ENCODE measurements around the gene TMEM164. TPM values are rescaled to one million over a fixed set of nuclear protein-coding genes. Genes with fewer than 3 reads are reported as not detected.
A peak's percentile ranks its signal among the peaks of the same experiment; 100 is the strongest.

Gene TMEM164
- total RNA-seq, 1 donor from 2014 or later: 17.6 TPM

DNA sequence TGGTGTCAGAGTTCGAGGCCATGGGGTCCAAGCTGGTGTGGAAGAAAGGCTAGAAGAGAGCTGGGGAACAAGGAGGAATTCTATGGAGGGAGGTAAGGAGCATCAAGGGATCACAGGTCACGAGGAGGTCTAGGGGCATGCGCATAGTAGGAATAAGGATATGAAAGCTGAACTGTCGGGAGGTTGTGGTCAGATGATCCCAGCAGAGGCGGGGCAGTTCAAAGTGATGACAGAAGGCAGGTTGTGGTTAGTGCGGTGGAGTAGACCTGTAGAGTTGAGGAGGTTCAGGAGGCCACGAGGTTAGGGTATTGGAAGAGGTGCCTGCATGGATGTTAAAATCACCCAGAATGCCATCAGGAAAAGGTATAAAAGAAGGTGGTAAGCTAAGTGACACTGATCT is 156.3 kb downstream of the TMEM164 start:
- peaks cover 6% of the 10 kb centered on the region for H3K4me1 ChIP-seq (ENCODE audit: insufficient read depth, low read length)
- no peaks in the 10 kb centered on the region for H3K79me2 ChIP-seq (ENCODE audit: insufficient read depth, low read length)
- DNase-seq (ENCODE audit: low read depth): no peak
- H3K36me3 ChIP-seq (ENCODE audit: insufficient read depth, low read length): no peaks in the 10 kb centered on the region
- Mint-ChIP-seq H3K36me3 (ENCODE audit: low read depth, unreplicated experiment) (no peaks in the 10 kb centered on the region), H3K4me1 (ENCODE audit: low read depth, unreplicated experiment) (no peaks in the 10 kb centered on the region), H3K27me3 (ENCODE audit: low read depth, unreplicated experiment) (no peaks in the 10 kb centered on the region), H3K4me3 (ENCODE audit: unreplicated experiment) (no peak overlapping the region), H3K9me3 (ENCODE audit: unreplicated experiment) (no peaks in the 10 kb centered on the region), H3K27ac (ENCODE audit: unreplicated experiment) (no peak overlapping the region)
- H4K20me1 ChIP-seq (ENCODE audit: insufficient read depth, low read length): no peaks in the 10 kb centered on the region
- H3K9me3 ChIP-seq (ENCODE audit: insufficient read depth, low read depth, low read length): no peaks in the 10 kb centered on the region
- FAIRE-seq: no peak
- no peak overlapping the region for H3K4me3 ChIP-seq (ENCODE audit: insufficient read depth, low read depth, low read length)
- no peaks in the 10 kb centered on the region for H3K27me3 ChIP-seq (ENCODE audit: insufficient read depth, low read length)
- TF ChIP-seq, protein P1, sequence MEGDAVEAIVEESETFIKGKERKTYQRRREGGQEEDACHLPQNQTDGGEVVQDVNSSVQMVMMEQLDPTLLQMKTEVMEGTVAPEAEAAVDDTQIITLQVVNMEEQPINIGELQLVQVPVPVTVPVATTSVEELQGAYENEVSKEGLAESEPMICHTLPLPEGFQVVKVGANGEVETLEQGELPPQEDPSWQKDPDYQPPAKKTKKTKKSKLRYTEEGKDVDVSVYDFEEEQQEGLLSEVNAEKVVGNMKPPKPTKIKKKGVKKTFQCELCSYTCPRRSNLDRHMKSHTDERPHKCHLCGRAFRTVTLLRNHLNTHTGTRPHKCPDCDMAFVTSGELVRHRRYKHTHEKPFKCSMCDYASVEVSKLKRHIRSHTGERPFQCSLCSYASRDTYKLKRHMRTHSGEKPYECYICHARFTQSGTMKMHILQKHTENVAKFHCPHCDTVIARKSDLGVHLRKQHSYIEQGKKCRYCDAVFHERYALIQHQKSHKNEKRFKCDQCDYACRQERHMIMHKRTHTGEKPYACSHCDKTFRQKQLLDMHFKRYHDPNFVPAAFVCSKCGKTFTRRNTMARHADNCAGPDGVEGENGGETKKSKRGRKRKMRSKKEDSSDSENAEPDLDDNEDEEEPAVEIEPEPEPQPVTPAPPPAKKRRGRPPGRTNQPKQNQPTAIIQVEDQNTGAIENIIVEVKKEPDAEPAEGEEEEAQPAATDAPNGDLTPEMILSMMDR (IDR thresholded peaks at IDR 0.05; ENCODE audit: insufficient read depth, low read depth, low read length): no peak
- TF ChIP-seq EZH2 (IDR thresholded peaks at IDR 0.05; ENCODE audit: insufficient read depth, low read length): no peak
- H3K4me2 ChIP-seq (ENCODE audit: low read length): no peak overlapping the region
- no peak overlapping the region for H3K9ac ChIP-seq (ENCODE audit: low read length)
- H3K27ac ChIP-seq (ENCODE audit: low read depth, low read length): no peak overlapping the region
- H2AFZ ChIP-seq (ENCODE audit: low read depth, low read length): no peak overlapping the region

DNA sequence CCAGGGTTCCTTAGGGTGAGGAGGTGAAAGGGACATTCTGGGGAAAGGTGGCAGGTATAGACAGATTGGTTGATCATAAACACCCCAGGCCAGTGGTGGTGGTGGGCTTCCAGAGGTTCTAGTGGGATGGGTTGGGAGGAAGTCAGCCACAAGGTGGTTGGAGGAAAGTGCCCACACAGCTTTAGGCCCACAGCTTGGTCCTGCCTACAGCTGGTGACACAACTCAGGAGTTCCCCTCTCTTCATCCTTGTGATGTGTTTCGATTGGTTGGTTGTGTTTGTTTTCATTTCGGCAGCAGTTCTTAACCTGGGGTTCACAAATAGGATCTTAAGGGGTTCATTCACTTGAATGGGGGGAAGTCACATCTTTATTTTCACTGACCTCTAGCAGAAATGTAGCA is 157.0 kb downstream of the TMEM164 start:
- no peak overlapping the region for H3K4me2 ChIP-seq (ENCODE audit: low read length)
- no peak overlapping the region for H3K27ac Mint-ChIP-seq (ENCODE audit: unreplicated experiment)
- H2AFZ ChIP-seq (ENCODE audit: low read depth, low read length): no peak overlapping the region
- DNase-seq (ENCODE audit: low read depth) (no peak), FAIRE-seq (no peak)
- H3K4me3 ChIP-seq (ENCODE audit: insufficient read depth, low read depth, low read length): no peak overlapping the region
- no peaks in the 10 kb centered on the region for H3K36me3 Mint-ChIP-seq (ENCODE audit: low read depth, unreplicated experiment)
- H4K20me1 ChIP-seq (ENCODE audit: insufficient read depth, low read length): no peaks in the 10 kb centered on the region
- peaks cover 6% of the 10 kb centered on the region for H3K4me1 ChIP-seq (ENCODE audit: insufficient read depth, low read length)
- H3K9me3 ChIP-seq (ENCODE audit: insufficient read depth, low read depth, low read length): no peaks in the 10 kb centered on the region
- no peaks in the 10 kb centered on the region for H3K36me3 ChIP-seq (ENCODE audit: insufficient read depth, low read length)
- TF ChIP-seq, protein P1 (IDR thresholded peaks at IDR 0.05; ENCODE audit: insufficient read depth, low read depth, low read length): no peak
- TF ChIP-seq EZH2 (IDR thresholded peaks at IDR 0.05; ENCODE audit: insufficient read depth, low read length): no peak
- H3K79me2 ChIP-seq (ENCODE audit: insufficient read depth, low read length): no peaks in the 10 kb centered on the region
- H3K9me3 Mint-ChIP-seq (ENCODE audit: unreplicated experiment): no peaks in the 10 kb centered on the region
- no peak overlapping the region for H3K4me3 Mint-ChIP-seq (ENCODE audit: unreplicated experiment)
- H3K4me1 Mint-ChIP-seq (ENCODE audit: low read depth, unreplicated experiment): no peaks in the 10 kb centered on the region
- no peaks in the 10 kb centered on the region for H3K27me3 ChIP-seq (ENCODE audit: insufficient read depth, low read length)
- H3K9ac ChIP-seq (ENCODE audit: low read length): no peak overlapping the region
- no peak overlapping the region for H3K27ac ChIP-seq (ENCODE audit: low read depth, low read length)
- no peaks in the 10 kb centered on the region for H3K27me3 Mint-ChIP-seq (ENCODE audit: low read depth, unreplicated experiment)

DNA sequence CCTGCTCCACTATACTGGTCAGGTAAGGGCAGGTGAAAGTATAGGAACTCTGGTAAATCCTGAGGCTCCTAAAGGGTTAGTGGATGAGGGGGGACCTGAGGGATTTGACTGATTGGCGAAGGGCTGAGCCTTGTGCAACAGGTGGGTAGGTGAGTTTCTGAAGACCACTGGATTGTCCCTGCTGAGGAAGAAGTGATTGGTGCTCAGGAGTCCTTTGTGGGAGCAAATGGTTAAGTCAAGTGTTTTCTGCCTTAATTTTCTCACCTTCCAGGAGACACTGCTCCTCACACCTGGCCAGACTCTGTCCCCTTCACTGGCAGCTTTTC is 158.4 kb downstream of the TMEM164 start:
- H3K36me3 Mint-ChIP-seq (ENCODE audit: low read depth, unreplicated experiment): no peaks in the 10 kb centered on the region
- H3K27ac Mint-ChIP-seq (ENCODE audit: unreplicated experiment): no peak overlapping the region
- Histone ChIP-seq H3K9ac (ENCODE audit: low read length) (peak overlapping the region; percentile 63), H3K4me3 (ENCODE audit: insufficient read depth, low read depth, low read length) (no peak overlapping the region), H2AFZ (ENCODE audit: low read depth, low read length) (no peak overlapping the region), H3K9me3 (ENCODE audit: insufficient read depth, low read depth, low read length) (no peaks in the 10 kb centered on the region), H3K27me3 (ENCODE audit: insufficient read depth, low read length) (no peaks in the 10 kb centered on the region), H3K27ac (ENCODE audit: low read depth, low read length) (peak overlapping the region; percentile 65), H4K20me1 (ENCODE audit: insufficient read depth, low read length) (no peaks in the 10 kb centered on the region), H3K79me2 (ENCODE audit: insufficient read depth, low read length) (no peaks in the 10 kb centered on the region), H3K36me3 (ENCODE audit: insufficient read depth, low read length) (no peaks in the 10 kb centered on the region), H3K4me2 (ENCODE audit: low read length) (no peak overlapping the region), H3K4me1 (ENCODE audit: insufficient read depth, low read length) (peaks cover 6% of the 10 kb centered on the region)
- no peaks in the 10 kb centered on the region for H3K4me1 Mint-ChIP-seq (ENCODE audit: low read depth, unreplicated experiment)
- FAIRE-seq (peak; percentile 92), DNase-seq (ENCODE audit: low read depth) (no peak)
- no peak overlapping the region for H3K4me3 Mint-ChIP-seq (ENCODE audit: unreplicated experiment)
- H3K27me3 Mint-ChIP-seq (ENCODE audit: low read depth, unreplicated experiment): no peaks in the 10 kb centered on the region
- no peaks in the 10 kb centered on the region for H3K9me3 Mint-ChIP-seq (ENCODE audit: unreplicated experiment)
- TF ChIP-seq EZH2 (IDR thresholded peaks at IDR 0.05; ENCODE audit: insufficient read depth, low read length): no peak
- TF ChIP-seq, protein P1 (IDR thresholded peaks at IDR 0.05; ENCODE audit: insufficient read depth, low read depth, low read length): no peak
